Measurements from ENCODE around the gene GIGYF2.
"Not testable (repeated sequence)": the region's sequence is repeated elsewhere in the genome, so short reads cannot be mapped to it uniquely, and the experiment has no call there.

The GIGYF2 gene

DNA sequence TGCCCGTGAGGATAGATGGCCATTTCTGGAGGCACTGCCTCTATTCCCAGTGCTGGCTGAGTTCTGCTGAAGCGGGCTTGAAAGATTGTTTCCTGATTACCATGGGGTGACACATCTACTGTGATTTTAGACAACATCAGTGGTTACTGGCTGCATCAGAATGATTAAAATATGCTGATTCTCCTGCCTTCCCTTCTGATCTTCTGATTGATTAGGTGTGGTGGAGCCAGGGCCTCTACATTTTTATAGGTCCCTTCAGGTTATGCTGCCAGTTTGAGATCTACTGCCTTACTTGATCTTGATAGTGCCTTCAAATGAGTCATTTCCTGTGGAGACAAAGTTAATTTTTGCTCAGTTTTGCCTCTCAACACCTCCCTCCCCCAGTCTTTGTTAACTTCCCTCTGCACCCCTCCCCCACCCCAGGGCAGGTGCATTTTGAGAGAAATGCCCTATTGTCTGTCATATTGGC, 141.3 kb downstream of the GIGYF2 start:
- Histone ChIP-seq H3K9me3 (ENCODE audit: control insufficient read depth in 2 of 2, low read length in 2 of 2) (no peaks in the 10 kb centered on the region), H3K27me3 (ENCODE audit: control insufficient read depth in 1 of 2, insufficient read depth in 2 of 2, low read length in 2 of 2) (no peaks in the 10 kb centered on the region), H3K27ac (ENCODE audit: low read length) (no peak overlapping the region), H3K4me1 (ENCODE audit: control insufficient read depth, insufficient read depth, low read length) (peaks cover 3% of the 10 kb centered on the region), H3K9ac (ENCODE audit: low read length in 2 of 2) (no peak overlapping the region), H3K4me3 (ENCODE audit: low read length in 2 of 2) (no peak overlapping the region), H3K36me3 (ENCODE audit: control insufficient read depth in 2 of 2, insufficient read depth in 2 of 2, low read length in 2 of 2) (peaks cover 10 to 15% of the 10 kb centered on the region in 2 donors)

GRCh38 chr2:232839411-232840079, 142.4 kb downstream of the GIGYF2 start:
- Histone ChIP-seq H3K4me3 (ENCODE audit: low read length in 2 of 2) (no peak overlapping the region), H3K27me3 (ENCODE audit: control insufficient read depth in 1 of 2, insufficient read depth in 2 of 2, low read length in 2 of 2) (no peaks in the 10 kb centered on the region), H3K9me3 (ENCODE audit: control insufficient read depth in 2 of 2, low read length in 2 of 2) (no peaks in the 10 kb centered on the region), H3K27ac (ENCODE audit: low read length) (no peak overlapping the region), H3K36me3 (ENCODE audit: control insufficient read depth in 2 of 2, insufficient read depth in 2 of 2, low read length in 2 of 2) (peaks cover 10 to 17% of the 10 kb centered on the region in 2 donors), H3K4me1 (ENCODE audit: control insufficient read depth, insufficient read depth, low read length) (peaks cover 3% of the 10 kb centered on the region), H3K9ac (ENCODE audit: low read length in 2 of 2) (no peak overlapping the region)

DNA sequence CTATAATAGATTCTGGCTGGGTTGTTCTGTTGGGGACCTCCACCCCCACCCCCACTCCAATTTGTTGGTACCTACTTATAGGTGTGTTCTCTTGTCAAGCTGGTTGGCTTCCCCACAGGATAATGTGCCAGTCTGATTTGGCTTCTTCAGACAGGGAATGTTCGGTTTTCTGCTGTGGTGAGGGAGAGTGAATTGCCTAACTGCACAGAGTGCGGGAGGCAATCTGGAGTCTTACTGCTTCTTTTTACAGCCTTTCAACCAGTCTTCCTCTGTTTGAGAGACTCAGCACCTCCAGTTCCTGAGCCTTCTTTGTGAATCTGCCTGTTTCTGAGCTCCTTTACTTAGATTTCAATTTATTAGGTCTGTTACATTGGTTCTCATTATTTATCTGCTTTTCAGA, 145.6 kb downstream of the GIGYF2 start:
- no peaks in the 10 kb centered on the region for H3K27me3 ChIP-seq (ENCODE audit: control insufficient read depth in 1 of 2, insufficient read depth in 2 of 2, low read length in 2 of 2)
- H3K27ac ChIP-seq (ENCODE audit: low read length): no peak overlapping the region
- no peaks in the 10 kb centered on the region for H3K9me3 ChIP-seq (ENCODE audit: control insufficient read depth in 2 of 2, low read length in 2 of 2)
- no peaks in the 10 kb centered on the region for H3K4me1 ChIP-seq (ENCODE audit: control insufficient read depth, insufficient read depth, low read length)
- H3K36me3 ChIP-seq (ENCODE audit: control insufficient read depth in 2 of 2, insufficient read depth in 2 of 2, low read length in 2 of 2): peaks cover 29 to 39% of the 10 kb centered on the region in 2 donors
- H3K9ac ChIP-seq (ENCODE audit: low read length in 2 of 2): no peak overlapping the region
- no peak overlapping the region for H3K4me3 ChIP-seq (ENCODE audit: low read length in 2 of 2)

- Histone ChIP-seq H3K27me3 (ENCODE audit: control insufficient read depth in 1 of 2, insufficient read depth in 2 of 2, low read length in 2 of 2) (no peaks in the 10 kb centered on the region), H3K9me3 (ENCODE audit: control insufficient read depth in 2 of 2, low read length in 2 of 2) (no peaks in the 10 kb centered on the region), H3K36me3 (ENCODE audit: control insufficient read depth in 2 of 2, insufficient read depth in 2 of 2, low read length in 2 of 2) (peaks cover 37 to 46% of the 10 kb centered on the region in 2 donors), H3K4me1 (ENCODE audit: control insufficient read depth, insufficient read depth, low read length) (no peaks in the 10 kb centered on the region), H3K9ac (ENCODE audit: low read length in 2 of 2) (no peak overlapping the region), H3K4me3 (ENCODE audit: low read length in 2 of 2) (no peak overlapping the region), H3K27ac (ENCODE audit: low read length) (no peak overlapping the region)
These were observed 146.7 kb downstream of the GIGYF2 start for GRCh38 chr2:232843834-232844233.

- Histone ChIP-seq H3K27ac (ENCODE audit: low read length) (no peak overlapping the region), H3K27me3 (ENCODE audit: control insufficient read depth in 1 of 2, insufficient read depth in 2 of 2, low read length in 2 of 2) (no peaks in the 10 kb centered on the region), H3K9me3 (ENCODE audit: control insufficient read depth in 2 of 2, low read length in 2 of 2) (no peaks in the 10 kb centered on the region), H3K36me3 (ENCODE audit: control insufficient read depth in 2 of 2, insufficient read depth in 2 of 2, low read length in 2 of 2) (peaks cover 51 to 53% of the 10 kb centered on the region in 2 donors), H3K9ac (ENCODE audit: low read length in 2 of 2) (no peak overlapping the region), H3K4me3 (ENCODE audit: low read length in 2 of 2) (no peak overlapping the region), H3K4me1 (ENCODE audit: control insufficient read depth, insufficient read depth, low read length) (no peaks in the 10 kb centered on the region)
These were observed 148.9 kb downstream of the GIGYF2 start for GRCh38 chr2:232846055-232846454.

- no peak overlapping the region for H3K27ac ChIP-seq (ENCODE audit: low read length)
- no peaks in the 10 kb centered on the region for H3K27me3 ChIP-seq (ENCODE audit: control insufficient read depth in 1 of 2, insufficient read depth in 2 of 2, low read length in 2 of 2)
- H3K9me3 ChIP-seq (ENCODE audit: control insufficient read depth in 2 of 2, low read length in 2 of 2): no peaks in the 10 kb centered on the region
- no peaks in the 10 kb centered on the region for H3K4me1 ChIP-seq (ENCODE audit: control insufficient read depth, insufficient read depth, low read length)
- no peak overlapping the region for H3K9ac ChIP-seq (ENCODE audit: low read length in 2 of 2)
- peaks cover 39 to 46% of the 10 kb centered on the region in 2 donors for H3K36me3 ChIP-seq (ENCODE audit: control insufficient read depth in 2 of 2, insufficient read depth in 2 of 2, low read length in 2 of 2)
- no peak overlapping the region for H3K4me3 ChIP-seq (ENCODE audit: low read length in 2 of 2)
These were observed 152.9 kb downstream of the GIGYF2 start for GRCh38 chr2:232850039-232850438.

GRCh38 chr2:232852081-232852480, 154.9 kb downstream of the GIGYF2 start:
- not testable (repeated sequence) for H3K9ac ChIP-seq (ENCODE audit: low read length in 2 of 2); H3K27me3 ChIP-seq (ENCODE audit: control insufficient read depth in 1 of 2, insufficient read depth in 2 of 2, low read length in 2 of 2); H3K27ac ChIP-seq (ENCODE audit: low read length); H3K4me1 ChIP-seq (ENCODE audit: control insufficient read depth, insufficient read depth, low read length); H3K4me3 ChIP-seq (ENCODE audit: low read length in 2 of 2); H3K9me3 ChIP-seq (ENCODE audit: control insufficient read depth in 2 of 2, low read length in 2 of 2)
- peaks cover 32 to 39% of the 10 kb centered on the region in 2 donors for H3K36me3 ChIP-seq (ENCODE audit: control insufficient read depth in 2 of 2, insufficient read depth in 2 of 2, low read length in 2 of 2)

- Histone ChIP-seq H3K4me3 (ENCODE audit: low read length in 2 of 2) (no peak overlapping the region), H3K9me3 (ENCODE audit: control insufficient read depth in 2 of 2, low read length in 2 of 2) (no peaks in the 10 kb centered on the region), H3K27me3 (ENCODE audit: control insufficient read depth in 1 of 2, insufficient read depth in 2 of 2, low read length in 2 of 2) (no peaks in the 10 kb centered on the region), H3K27ac (ENCODE audit: low read length) (no peak overlapping the region), H3K4me1 (ENCODE audit: control insufficient read depth, insufficient read depth, low read length) (no peaks in the 10 kb centered on the region), H3K9ac (ENCODE audit: low read length in 2 of 2) (no peak overlapping the region), H3K36me3 (ENCODE audit: control insufficient read depth in 2 of 2, insufficient read depth in 2 of 2, low read length in 2 of 2) (peaks cover 32 to 45% of the 10 kb centered on the region in 2 donors)
These were observed 155.5 kb downstream of the GIGYF2 start for GRCh38 chr2:232852676-232853075.

GRCh38 chr2:232854082-232854481, 157.0 kb downstream of the GIGYF2 start:
- Histone ChIP-seq H3K4me3 (ENCODE audit: low read length in 2 of 2) (no peak overlapping the region), H3K27ac (ENCODE audit: low read length) (no peak overlapping the region), H3K4me1 (ENCODE audit: control insufficient read depth, insufficient read depth, low read length) (no peaks in the 10 kb centered on the region), H3K36me3 (ENCODE audit: control insufficient read depth in 2 of 2, insufficient read depth in 2 of 2, low read length in 2 of 2) (peaks cover 29 to 42% of the 10 kb centered on the region in 2 donors), H3K9ac (ENCODE audit: low read length in 2 of 2) (no peak overlapping the region), H3K27me3 (ENCODE audit: control insufficient read depth in 1 of 2, insufficient read depth in 2 of 2, low read length in 2 of 2) (no peaks in the 10 kb centered on the region), H3K9me3 (ENCODE audit: control insufficient read depth in 2 of 2, low read length in 2 of 2) (no peaks in the 10 kb centered on the region)

GRCh38 chr2:232857158-232857563, 160.0 kb downstream of the GIGYF2 start:
- H3K36me3 ChIP-seq (ENCODE audit: control insufficient read depth in 2 of 2, insufficient read depth in 2 of 2, low read length in 2 of 2): peaks cover 29 to 35% of the 10 kb centered on the region in 2 donors
- no peaks in the 10 kb centered on the region for H3K27me3 ChIP-seq (ENCODE audit: control insufficient read depth in 1 of 2, insufficient read depth in 2 of 2, low read length in 2 of 2)
- H3K9ac ChIP-seq (ENCODE audit: low read length in 2 of 2): no peak overlapping the region
- no peaks in the 10 kb centered on the region for H3K9me3 ChIP-seq (ENCODE audit: control insufficient read depth in 2 of 2, low read length in 2 of 2)
- H3K4me3 ChIP-seq (ENCODE audit: low read length in 2 of 2): no peak overlapping the region
- H3K4me1 ChIP-seq (ENCODE audit: control insufficient read depth, insufficient read depth, low read length): no peaks in the 10 kb centered on the region
- no peak overlapping the region for H3K27ac ChIP-seq (ENCODE audit: low read length)

- H3K9me3 ChIP-seq (ENCODE audit: control insufficient read depth in 2 of 2, low read length in 2 of 2): no peaks in the 10 kb centered on the region
- H3K27me3 ChIP-seq (ENCODE audit: control insufficient read depth in 1 of 2, insufficient read depth in 2 of 2, low read length in 2 of 2): no peaks in the 10 kb centered on the region
- peaks cover 29 to 37% of the 10 kb centered on the region in 2 donors for H3K36me3 ChIP-seq (ENCODE audit: control insufficient read depth in 2 of 2, insufficient read depth in 2 of 2, low read length in 2 of 2)
- H3K9ac ChIP-seq (ENCODE audit: low read length in 2 of 2): no peak overlapping the region
- no peak overlapping the region for H3K27ac ChIP-seq (ENCODE audit: low read length)
- H3K4me1 ChIP-seq (ENCODE audit: control insufficient read depth, insufficient read depth, low read length): no peaks in the 10 kb centered on the region
- H3K4me3 ChIP-seq (ENCODE audit: low read length in 2 of 2): no peak overlapping the region
These were observed 162.3 kb downstream of the GIGYF2 start for GRCh38 chr2:232859385-232859916.

Data from stomach smooth muscle (tissue), 2 donors.